Lower lobe of right lung (tissue), 2 donors: ENCODE results near the gene MUC5AC. TPM values are rescaled to one million over a fixed set of nuclear protein-coding genes. Genes with fewer than 3 reads are reported as not detected.

Experiments used
- ATAC-seq, 2 donors: fragments of 200-7000 bp; cut with Tn5 transposase; one replicate each; pipeline ENCODE4 v1.9.1; 2020 to 2022; ENCODE audit warnings: mild to moderate bottlenecking in 2 of 2, moderate library complexity in 2 of 2
- DNase-seq: peaks from one replicate; pipeline ENCODE4 v3.0.0-alpha.2; 2020
- H3K27ac ChIP-seq: fragments of 200-600 bp; one replicate; pipeline ENCODE4 v1.8.0; 2022
- H3K27me3 ChIP-seq: fragments of 200-600 bp; one replicate; pipeline ENCODE4 v1.8.0; 2022; ENCODE audit warnings: low read depth
- H3K36me3 ChIP-seq: fragments of 200-600 bp; one replicate; pipeline ENCODE4 v1.8.0; 2022; ENCODE audit warnings: mild to moderate bottlenecking
- H3K4me1 ChIP-seq: fragments of 200-600 bp; one replicate; pipeline ENCODE4 v1.8.0; 2022
- H3K4me3 ChIP-seq: fragments of 200-600 bp; one replicate; pipeline ENCODE4 v1.8.0; 2022; ENCODE audit warnings: mild to moderate bottlenecking
- H3K9me3 ChIP-seq: fragments of 200-600 bp; one replicate; pipeline ENCODE4 v1.8.0; 2022
- CTCF ChIP-seq: fragments of 200-600 bp; IDR thresholded peaks from one replicate; pipeline ENCODE4 v1.8.0; 2022; ENCODE audit warnings: antibody characterized with exemption, mild to moderate bottlenecking
- intact Hi-C: fragments of 100-400 bp; cut with DNase I; formaldehyde crosslinking; loops from one replicate; pipeline ENCODE4 v1.11.0; 2022
- total RNA-seq: library from RNA; stranded (reverse); fragmentation: NEBNext Ultra II Directional; extraction: Animal tissue kit (Norgen Biotek cat#: 25700); gene quantifications from one replicate; pipeline ENCODE4 v1.2.1, GENCODE V29; 2021
- donor health status: DM: no; HTN: yes; CAD: no; lungs with severe emphysema.

The MUC5AC gene
- total RNA-seq, 1 donor from 2014 or later: 0.35 TPM

DNA sequence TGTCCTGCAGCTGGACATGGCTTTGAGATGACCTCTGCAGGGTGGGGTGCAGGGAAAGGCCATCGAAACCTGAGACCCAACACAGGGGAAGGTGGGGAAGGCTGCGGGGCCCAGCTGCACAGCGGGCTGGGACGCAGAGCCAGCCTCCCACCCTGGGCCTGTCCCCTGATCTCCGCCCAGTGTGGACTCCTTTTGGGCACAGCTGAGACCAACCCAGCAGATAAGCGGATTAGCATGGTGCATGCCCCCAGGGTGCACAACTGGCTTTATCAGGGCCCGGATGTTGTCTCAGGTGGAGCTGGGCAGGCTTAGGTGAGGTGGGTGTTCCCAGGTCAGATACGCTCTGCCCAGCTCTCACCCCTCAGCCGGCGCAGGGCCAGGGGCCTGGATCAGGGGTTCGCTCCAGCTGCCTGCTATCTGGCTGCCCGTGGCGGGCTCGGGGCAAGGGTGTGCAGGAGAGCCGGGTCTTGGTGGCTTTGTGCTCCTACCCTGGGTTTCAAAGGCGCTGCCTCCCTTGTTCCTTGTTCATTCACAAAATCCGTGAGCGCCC is 28.1 kb upstream of the MUC5AC start:
- intact Hi-C loops: no loop called here
- Histone ChIP-seq H3K4me3 (no peak overlapping the region), H3K27me3 (peaks cover 17% of the 10 kb centered on the region), H3K9me3 (peaks cover 4% of the 10 kb centered on the region), H3K36me3 (no peaks in the 10 kb centered on the region), H3K27ac (no peak overlapping the region), H3K4me1 (no peaks in the 10 kb centered on the region)
- no peak for TF ChIP-seq CTCF
- peak in 1 of 2 donors; percentile 21 for ATAC-seq
- DNase-seq: no peak

DNA sequence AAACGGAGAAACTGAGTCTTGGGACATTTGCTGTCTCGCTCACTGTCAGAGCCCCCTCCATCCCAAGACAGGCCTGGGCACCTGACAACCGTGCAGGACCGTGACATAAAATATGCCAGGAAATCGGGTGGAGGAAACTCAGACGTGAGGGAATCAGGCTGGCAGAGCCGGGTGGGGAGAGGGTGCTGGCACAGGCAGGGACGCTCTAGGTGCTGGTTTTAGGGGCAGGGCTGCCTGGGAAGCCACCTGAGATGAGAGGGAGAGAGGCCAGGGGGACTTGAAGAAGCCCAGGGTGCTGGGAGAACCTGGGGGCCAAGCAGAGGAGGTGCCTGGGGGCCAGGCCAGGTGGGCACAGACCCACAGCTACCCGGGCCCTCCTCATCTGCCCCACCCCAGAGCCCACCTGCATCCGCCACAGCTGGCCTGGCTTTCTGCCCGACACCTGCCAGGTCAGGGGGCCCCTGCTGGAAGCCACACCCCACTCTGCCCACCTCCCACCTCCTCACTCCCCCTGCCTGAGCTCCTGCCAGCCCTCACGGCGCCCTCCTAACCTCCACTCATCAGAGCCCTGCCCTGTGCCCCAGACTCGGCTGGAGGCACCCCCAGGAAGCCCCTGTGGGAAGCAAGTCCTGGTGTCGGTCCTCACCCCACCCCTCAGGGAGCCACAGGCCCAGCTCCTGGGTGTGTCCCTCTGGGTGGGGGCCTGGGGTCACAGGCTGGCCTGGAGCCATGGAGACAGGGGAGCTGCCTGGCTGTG is 27.3 kb upstream of the MUC5AC start:
- intact Hi-C loops: no loop called here
- ATAC-seq: no peak
- peaks cover 12% of the 10 kb centered on the region for H3K9me3 ChIP-seq
- peaks cover 17% of the 10 kb centered on the region for H3K27me3 ChIP-seq
- H3K4me1 ChIP-seq: no peaks in the 10 kb centered on the region
- H3K27ac ChIP-seq: no peak overlapping the region
- H3K36me3 ChIP-seq: no peaks in the 10 kb centered on the region
- no peak for DNase-seq
- H3K4me3 ChIP-seq: no peak overlapping the region
- TF ChIP-seq CTCF: no peak

DNA sequence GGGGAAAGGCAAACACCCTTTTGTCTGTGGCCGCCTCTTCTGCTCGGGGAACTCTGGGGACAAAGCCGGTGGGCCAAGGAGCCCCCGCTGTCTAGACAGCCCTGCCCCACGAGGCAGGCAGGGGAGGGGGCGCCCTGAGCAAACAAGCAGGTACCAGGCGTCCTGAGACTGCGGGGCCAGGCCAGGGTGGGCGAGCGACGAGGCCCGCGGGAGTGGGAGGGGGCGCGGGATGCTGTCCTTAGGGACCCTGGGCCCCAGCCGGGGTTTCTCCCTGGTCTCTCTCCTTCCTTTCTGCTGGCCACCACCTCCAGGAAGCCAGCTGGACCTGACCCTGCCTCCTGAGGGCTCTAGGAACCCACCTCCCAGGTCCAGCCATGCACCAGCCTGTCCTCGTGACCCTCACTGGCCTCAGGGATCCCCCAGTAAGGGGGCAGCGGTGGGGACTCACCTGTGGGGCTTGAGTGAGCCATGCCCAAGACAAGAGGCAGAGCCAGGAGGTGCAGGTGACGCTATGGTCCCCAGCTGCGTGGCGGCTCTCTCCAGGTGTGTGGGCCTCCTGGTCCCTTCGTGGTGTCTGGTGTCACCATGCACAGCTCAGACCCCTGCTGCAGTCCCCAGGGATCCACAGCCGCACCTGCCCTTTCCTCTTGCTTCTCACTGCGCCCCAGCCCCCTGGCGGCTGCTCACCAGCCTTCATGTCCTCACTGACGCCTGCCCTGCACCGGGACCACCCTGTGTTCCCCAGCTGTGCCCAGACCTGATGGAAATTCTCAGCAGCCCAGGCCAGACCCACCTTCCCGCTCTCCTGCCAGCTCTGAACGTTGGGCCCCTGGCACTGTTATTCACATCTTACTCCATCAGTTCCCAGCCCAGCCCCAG is 26.5 kb upstream of the MUC5AC start:
- H3K4me1 ChIP-seq: no peaks in the 10 kb centered on the region
- peaks cover 14% of the 10 kb centered on the region for H3K9me3 ChIP-seq
- intact Hi-C loops: no loop called here
- no peak overlapping the region for H3K4me3 ChIP-seq
- H3K36me3 ChIP-seq: no peaks in the 10 kb centered on the region
- peaks cover 17% of the 10 kb centered on the region for H3K27me3 ChIP-seq
- ATAC-seq (no peak), DNase-seq (no peak)
- no peak overlapping the region for H3K27ac ChIP-seq
- TF ChIP-seq CTCF: no peak

- intact Hi-C loops: no loop called here
- H3K36me3 ChIP-seq: no peaks in the 10 kb centered on the region
- ATAC-seq: no peak
- no peak for DNase-seq
- H3K27ac ChIP-seq: no peak overlapping the region
- H3K4me3 ChIP-seq: no peak overlapping the region
- H3K27me3 ChIP-seq: peaks cover 11% of the 10 kb centered on the region
- H3K9me3 ChIP-seq: peaks cover 14% of the 10 kb centered on the region
- no peaks in the 10 kb centered on the region for H3K4me1 ChIP-seq
- TF ChIP-seq CTCF: no peak
Measured at GRCh38 chr11:1134848-1135445, 22.8 kb upstream of the MUC5AC start.

DNA sequence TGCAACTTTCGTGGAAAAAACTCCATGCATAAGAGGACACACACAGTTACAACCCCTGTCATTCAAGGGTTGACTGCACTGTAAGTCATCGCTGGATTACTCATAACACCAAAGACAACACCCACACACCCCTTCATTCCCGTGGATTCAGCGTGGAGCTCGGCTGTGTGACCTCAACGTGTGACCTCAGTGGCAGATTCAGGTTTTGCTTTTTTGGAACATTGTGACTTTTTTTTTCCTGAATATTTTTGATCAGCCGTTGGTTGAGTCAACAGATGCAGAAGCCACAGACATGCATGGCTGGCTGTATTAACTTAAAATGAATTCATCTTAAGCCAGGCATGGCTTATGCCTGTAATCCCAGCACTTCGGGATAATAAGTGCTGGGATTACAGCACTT is 19.7 kb upstream of the MUC5AC start:
- DNase-seq (no peak), ATAC-seq (no peak)
- Histone ChIP-seq H3K4me1 (no peaks in the 10 kb centered on the region), H3K36me3 (no peaks in the 10 kb centered on the region), H3K9me3 (peaks cover 14% of the 10 kb centered on the region), H3K27me3 (no peaks in the 10 kb centered on the region), H3K4me3 (no peak overlapping the region), H3K27ac (no peak overlapping the region)
- TF ChIP-seq CTCF: no peak
- intact Hi-C loops: no loop called here
